HepG2 (cell line): ENCODE measurements around the gene FAM3A. TPM values are rescaled to one million over a fixed set of nuclear protein-coding genes. Genes with fewer than 3 reads are reported as not detected.

Experiments
- ATAC-seq: fragments of 200-7000 bp; cut with Tn5 transposase; 3 replicates; pipeline ENCODE4 v1.9.1; 2020; ENCODE audit warnings: mild to moderate bottlenecking, moderate library complexity
- BruUV-seq: library from RNA; stranded (reverse); fragments of 400-500 nt; replicated peaks from 2 replicates; lab custom pipeline; 2021; lab: Mats Ljungman, UMichigan
- CTCF ChIA-PET: fragments of 300-600 bp; formaldehyde crosslinking; extraction: SDS; loops from one replicate; lab custom pipeline; 2021; ENCODE audit warnings: low total read pairs, inconsistent platforms, low intra/inter-chr PET ratio; lab: Yijun Ruan, JAX
- POLR2A ChIA-PET: fragments of 350-600 bp; sonication (Branson Sonifier 250); formaldehyde crosslinking; loops from one replicate; lab custom pipeline; 2020; ENCODE audit warnings: antibody characterized with exemption, inconsistent platforms; lab: Yijun Ruan, JAX
- DNase-seq: peaks from one replicate; pipeline ENCODE4 v3.0.0-alpha.2; 2015; ENCODE audit warnings: low spot score
- FAIRE-seq: peaks from 3 replicates; lab custom pipeline; 2011; peaks lifted over from hg19 to GRCh38; lab: Jason Lieb, UNC
- H2AFZ ChIP-seq: one replicate; pipeline ENCODE4 v1.6.1; 2011; ENCODE audit warnings: low read length, inconsistent platforms
- H3K27ac ChIP-seq: fragments of 300-600 bp; 3 replicates; pipeline ENCODE4 v1.8.0; 2011; ENCODE audit warnings: mixed run types, mild to moderate bottlenecking, mixed read lengths, low read length, inconsistent platforms; ENCODE audit not compliant: insufficient read depth; ENCODE audit errors: extremely low read length
- H3K27me3 ChIP-seq, 2 experiments: fragments of 200-600 bp in 1 of 2; 2 replicates in 1 of 2; 3 replicates in 1 of 2; pipeline versions ENCODE4 v1.6.0 to v1.8.0; 2011; ENCODE audit warnings: low read length in 2 of 2, mild to moderate bottlenecking in 2 of 2, moderate library complexity in 2 of 2, inconsistent platforms in 1 of 2; ENCODE audit not compliant: insufficient read depth in 2 of 2, control insufficient read depth in 1 of 2
- H3K36me3 ChIP-seq, 2 experiments: fragments of 200-600 bp in 1 of 2; replicated peaks in 1 of 2; 2 replicates in 1 of 2; 3 replicates in 1 of 2; pipeline versions ENCODE4 v1.5.1 to v1.8.0; 2011; ENCODE audit warnings: low read length in 2 of 2, inconsistent platforms in 1 of 2; ENCODE audit not compliant: insufficient read depth in 2 of 2, control insufficient read depth in 1 of 2
- H3K4me1 ChIP-seq: 2 replicates; pipeline ENCODE4 v1.5.1; 2012; ENCODE audit warnings: low read length, inconsistent platforms; ENCODE audit not compliant: insufficient read depth
- H3K4me2 ChIP-seq: 2 replicates; pipeline ENCODE4 v1.6.0; 2011; ENCODE audit warnings: low read depth, low read length, inconsistent platforms
- H3K4me3 ChIP-seq, 3 experiments: fragments of 200-600 bp in 1 of 3; sonication (generic), shearing (Covaris generic) in 1 of 3; replicated peaks in 1 of 3; 2 replicates each; pipeline ENCODE4 v1.5.1; 2011 to 2016; ENCODE audit warnings: low read length in 3 of 3, inconsistent platforms in 2 of 3, low read depth in 2 of 3, mild to moderate bottlenecking in 2 of 3, control low read depth in 1 of 3, mixed read lengths in 1 of 3; ENCODE audit not compliant: insufficient read depth in 1 of 3
- H3K79me2 ChIP-seq: one replicate; pipeline ENCODE4 v1.6.1; 2011; ENCODE audit warnings: low read length, inconsistent platforms; ENCODE audit not compliant: insufficient read depth
- H3K9ac ChIP-seq: 2 replicates; pipeline ENCODE4 v1.6.0; 2011; ENCODE audit warnings: mild to moderate bottlenecking, low read depth, low read length, inconsistent platforms; ENCODE audit not compliant: insufficient read depth
- H3K9me3 ChIP-seq: 2 replicates; pipeline ENCODE4 v1.5.1; 2012; ENCODE audit warnings: mild to moderate bottlenecking, low read length
- H4K20me1 ChIP-seq: 2 replicates; pipeline ENCODE4 v1.6.0; 2011; ENCODE audit warnings: inconsistent platforms, mild to moderate bottlenecking, low read length, moderate library complexity; ENCODE audit not compliant: insufficient read depth
- ARNT ChIP-seq: fragments of 450-650 bp; IDR thresholded peaks from 2 replicates; pipeline ENCODE4 v1.6.1; 2017
- FOXK2 ChIP-seq: fragments of 450-650 bp; IDR thresholded peaks from 2 replicates; pipeline ENCODE4 v1.6.1; 2016
- GATAD2A ChIP-seq: IDR thresholded peaks from 2 replicates; pipeline ENCODE4 v1.6.1; 2016
- KDM6A ChIP-seq: IDR thresholded peaks from 2 replicates; pipeline ENCODE4 v1.6.1; 2016; ENCODE audit warnings: low read depth
- YEATS2 ChIP-seq: sonication (generic); formaldehyde crosslinking; IDR thresholded peaks from 2 replicates; pipeline ENCODE4 v1.4.0; 2020; ENCODE audit warnings: missing genetic modification reagents, borderline replicate concordance
- ZFX ChIP-seq: sonication (generic); formaldehyde crosslinking; IDR thresholded peaks from 2 replicates; pipeline ENCODE4 v1.4.0; 2020; ENCODE audit warnings: mild to moderate bottlenecking, low read depth, missing genetic modification reagents, moderate library complexity
- ZHX2 ChIP-seq, 2 experiments: sonication (generic) in 1 of 2; formaldehyde crosslinking in 1 of 2; IDR thresholded peaks; 2 replicates each; pipeline versions ENCODE4 v1.6.1 to v1.9.0; 2014 to 2022; ENCODE audit warnings: antibody characterized with exemption in 1 of 2, borderline replicate concordance in 1 of 2, inconsistent platforms in 1 of 2, low read depth in 1 of 2, missing genetic modification reagents in 1 of 2
- ZNF446 ChIP-seq: sonication (generic); formaldehyde crosslinking; IDR thresholded peaks from 2 replicates; pipeline ENCODE4 v1.5.0; 2020; ENCODE audit warnings: mild to moderate bottlenecking, missing genetic modification reagents
- ZNF670 ChIP-seq: sonication (generic); formaldehyde crosslinking; IDR thresholded peaks from 2 replicates; pipeline ENCODE4 v1.8.0; 2022; ENCODE audit warnings: mild to moderate bottlenecking, missing genetic modification reagents, borderline replicate concordance
- ZSCAN20 ChIP-seq: sonication (generic); formaldehyde crosslinking; IDR thresholded peaks from 2 replicates; pipeline ENCODE4 v1.4.0; 2020; ENCODE audit warnings: missing genetic modification reagents, mild to moderate bottlenecking, borderline replicate concordance
- ZSCAN22 ChIP-seq: sonication (generic); formaldehyde crosslinking; IDR thresholded peaks from 2 replicates; pipeline ENCODE4 v1.4.0; 2020; ENCODE audit warnings: mild to moderate bottlenecking, missing genetic modification reagents
- WGBS: methylation state at CpG from one replicate; pipeline ENCODE4 v1.1.6; 2017; ENCODE audit warnings: low lambda C conversion rate; 5-methylcytosine and 5-hydroxymethylcytosine counted together
- in situ Hi-C: cut with HindIII; loops from 2 replicates; pipeline ENCODE4 v1.10.0; 2017; ENCODE audit warnings: low pct_unique_long_range_greater_than_20kb; ENCODE audit not compliant: extremely low pct_ligation_motif_present
- intact Hi-C: fragments of 100-400 bp; cut with micrococcal nuclease; formaldehyde crosslinking; loops from one replicate; pipeline ENCODE4 v1.10.0; 2022; ENCODE audit not compliant: unreplicated experiment
- polyA plus RNA-seq, 8 experiments: library from polyadenylated mRNA; depleted of rRNA in 3 of 8; stranded (reverse) in 7 of 8; unstranded in 1 of 8; fragments of >200 nt; fragmentation: Illumina TruSeq in 4 of 8; extraction: Trizol in 4 of 8; gene quantifications; 2 replicates each; pipeline versions ENCODE4 v1.2.1 to v1.2.3, GENCODE V29; 2011 to 2016; ENCODE audit warnings: low read depth in 4 of 8, missing spikeins in 1 of 8, mixed read lengths in 1 of 8; ENCODE audit not compliant: insufficient read depth in 1 of 8
- total RNA-seq, 5 experiments: library from RNA; depleted of rRNA; stranded (reverse); fragments of >200 nt; fragmentation: Illumina TruSeq; extraction: Trizol; gene quantifications; 2 replicates each; pipeline ENCODE4 v1.2.3, GENCODE V29; 2016; ENCODE audit warnings: low read depth in 1 of 5
- TF ChIP-seq, protein P1 (sequence below): IDR thresholded peaks from 2 replicates; pipeline ENCODE4 v1.6.1; 2016; ENCODE audit warnings: missing biosample characterization, missing genetic modification reagents, low read depth

FAM3A gene
- total and polyA plus RNA-seq, 2 of the 13 experiments (the other 11 are each of a cell fraction or from before 2014, with no cell fraction given) = 11.2 to 22.7 TPM

DNA sequence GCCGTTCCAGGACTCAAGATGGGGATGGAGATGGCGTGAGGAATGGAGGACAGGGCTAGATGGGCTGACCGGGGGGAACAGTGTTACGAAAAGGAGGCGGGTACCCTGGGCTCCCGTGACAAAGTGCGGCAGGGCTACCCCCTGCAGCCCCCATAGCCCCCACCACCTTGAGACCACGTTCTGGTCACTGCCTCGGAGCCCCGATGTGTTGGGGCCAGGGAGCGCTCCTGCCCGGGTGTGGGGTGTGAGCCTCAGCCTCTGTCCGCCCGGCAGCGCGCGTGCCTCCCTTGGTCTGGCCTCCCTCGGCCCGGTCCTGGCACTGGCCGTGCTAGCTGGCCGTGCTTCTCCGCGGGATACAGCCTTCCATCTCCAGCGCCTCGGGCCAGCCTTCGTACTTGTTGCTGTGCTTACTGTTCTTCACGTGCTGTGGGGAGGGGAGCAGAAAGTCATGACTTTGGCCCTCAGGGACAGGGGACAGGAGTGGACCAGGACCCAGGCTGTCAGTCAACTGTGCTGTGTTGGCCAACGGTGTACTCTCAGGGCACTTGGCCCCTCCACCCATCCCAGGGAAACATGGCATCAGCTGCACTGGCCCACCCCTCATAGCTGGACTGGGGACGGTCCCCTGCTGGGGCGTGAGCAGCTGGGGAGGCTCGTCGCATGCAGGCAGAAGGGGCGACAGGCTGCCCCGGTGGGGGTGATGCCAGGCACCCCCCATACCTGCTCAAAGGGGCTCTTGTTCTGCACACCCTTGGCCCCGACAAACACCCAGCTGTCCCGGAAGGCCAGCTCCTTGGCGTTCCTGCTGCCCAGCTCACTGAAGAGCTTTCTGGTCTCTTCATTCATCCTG is 9.3 kb downstream of the FAM3A start:
- no peaks in the 10 kb centered on the region for H3K36me3 ChIP-seq
- H3K27me3 ChIP-seq = no peaks in the 10 kb centered on the region
- H3K4me1 ChIP-seq = 0 out of 2 replicates have a peak, but pooled peaks cover 6% of the 10 kb centered on the region
- H3K9me3 ChIP-seq = no peaks in the 10 kb centered on the region
- no peak overlapping the region for H3K4me3 ChIP-seq
- no peak overlapping the region for H2AFZ ChIP-seq
- no peak for ATAC-seq
- no peak overlapping the region for H3K9ac ChIP-seq
- intact Hi-C loops (no loop called here), in situ Hi-C loops (no loop called here)
- H4K20me1 ChIP-seq = no peaks in the 10 kb centered on the region
- ChIA-PET CTCF (no interaction called here), POLR2A (no interaction called here)
- H3K27ac ChIP-seq = no peak overlapping the region
- no peaks in the 10 kb centered on the region for H3K79me2 ChIP-seq
- 100% methylated on average over 1 of the region's 37 CpGs for WGBS
- H3K4me2 ChIP-seq = no peak overlapping the region
- no peak for FAIRE-seq
- no peak for DNase-seq
- TF ChIP-seq, protein P1, sequence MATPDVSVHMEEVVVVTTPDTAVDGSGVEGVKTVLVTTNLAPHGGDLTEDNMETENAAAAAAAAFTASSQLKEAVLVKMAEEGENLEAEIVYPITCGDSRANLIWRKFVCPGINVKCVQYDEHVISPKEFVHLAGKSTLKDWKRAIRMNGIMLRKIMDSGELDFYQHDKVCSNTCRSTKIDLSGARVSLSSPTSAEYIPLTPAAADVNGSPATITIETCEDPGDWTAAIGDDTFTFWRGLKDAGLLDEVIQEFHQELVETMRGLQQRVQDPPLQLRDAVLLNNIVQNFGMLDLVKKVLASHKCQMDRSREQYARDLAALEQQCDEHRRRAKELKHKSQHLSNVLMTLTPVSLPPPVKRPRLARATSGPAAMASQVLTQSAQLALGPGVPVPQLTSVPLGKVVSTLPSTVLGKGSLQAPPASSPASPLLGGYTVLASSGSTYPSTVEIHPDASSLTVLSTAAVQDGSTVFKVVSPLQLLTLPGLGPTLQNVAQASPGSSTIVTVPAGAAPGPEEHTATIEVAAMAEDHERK = no peak
- TF ChIP-seq ZNF446 (no peak), ZSCAN22 (CRISPR knock-in tag) (no peak), FOXK2 (no peak), ZFX (no peak), ZHX2 (IDR thresholded peaks at IDR 0.05; ENCODE audit: low read depth) (no peak), ZHX2 (CRISPR knock-in tag; IDR thresholded peaks at IDR 0.05; ENCODE audit: borderline replicate concordance) (no peak), KDM6A (no peak), ZNF670 (CRISPR knock-in tag) (no peak), YEATS2 (no peak), ZSCAN20 (CRISPR knock-in tag) (no peak), GATAD2A (CRISPR knock-in tag) (no peak), ARNT (no peak)
- BruUV-seq = no TSS peak
